T-helper 1 cell treated with Interleukin-12 subunit alpha and Interleukin-12 subunit beta and Interleukin-4 antibody, amounts not matched to agents 30 μg/mL and 1 μg/mL, for 36 hours (primary cell): ENCODE results near the gene DENND2A.
"Not testable (repeated sequence)": the region's sequence is repeated elsewhere in the genome, so short reads cannot be mapped to it uniquely, and the experiment has no call there.

Experiments used
- H3K27ac Mint-ChIP-seq: one replicate; pipeline ENCODE4 v1.8.0; 2021; ENCODE audit warnings: mild to moderate bottlenecking, mixed read lengths
- H3K27me3 Mint-ChIP-seq: one replicate; pipeline ENCODE4 v1.8.0; 2021; ENCODE audit warnings: low read depth, mixed read lengths
- H3K36me3 Mint-ChIP-seq: one replicate; pipeline ENCODE4 v1.8.0; 2021; ENCODE audit warnings: low read depth, mixed read lengths
- H3K4me1 Mint-ChIP-seq: one replicate; pipeline ENCODE4 v1.8.0; 2021; ENCODE audit warnings: low read depth, mixed read lengths
- H3K4me3 Mint-ChIP-seq: one replicate; pipeline ENCODE4 v1.8.0; 2021; ENCODE audit warnings: mild to moderate bottlenecking, moderate library complexity, mixed read lengths
- H3K9me3 Mint-ChIP-seq: one replicate; pipeline ENCODE4 v1.8.0; 2021; ENCODE audit warnings: mixed read lengths

The DENND2A gene

DNA sequence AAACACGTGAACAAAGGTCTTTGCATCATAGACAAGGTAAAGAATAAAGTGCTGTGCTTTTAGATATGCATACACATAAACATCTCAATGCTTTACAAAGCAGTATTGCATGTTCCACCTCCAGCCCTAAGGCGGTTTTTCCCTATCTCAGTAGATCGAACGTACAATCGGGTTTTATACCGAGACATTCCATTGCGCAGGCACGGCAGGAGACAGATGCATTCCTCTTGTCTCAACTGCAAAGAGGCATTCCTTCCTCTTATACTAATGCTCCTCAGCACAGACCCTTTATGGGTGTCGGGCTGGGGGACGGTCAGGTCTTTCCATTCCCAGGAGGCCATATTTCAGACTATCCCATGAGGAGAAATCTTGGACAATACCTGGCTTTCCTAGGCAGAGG is 87.4 kb downstream of the DENND2A start:
- not testable (repeated sequence) for H3K36me3 Mint-ChIP-seq, H3K9me3 Mint-ChIP-seq, H3K4me3 Mint-ChIP-seq, H3K4me1 Mint-ChIP-seq, H3K27me3 Mint-ChIP-seq, H3K27ac Mint-ChIP-seq

- Mint-ChIP-seq H3K4me1 (no peaks in the 10 kb centered on the region), H3K9me3 (no peaks in the 10 kb centered on the region), H3K27ac (no peak overlapping the region), H3K4me3 (no peak overlapping the region), H3K36me3 (no peaks in the 10 kb centered on the region), H3K27me3 (peaks cover 3% of the 10 kb centered on the region)
These were observed 88.4 kb downstream of the DENND2A start for GRCh38 chr7:140552240-140552679.

- no peaks in the 10 kb centered on the region for H3K4me1 Mint-ChIP-seq
- no peaks in the 10 kb centered on the region for H3K9me3 Mint-ChIP-seq
- peaks cover 3% of the 10 kb centered on the region for H3K27me3 Mint-ChIP-seq
- no peak overlapping the region for H3K27ac Mint-ChIP-seq
- no peaks in the 10 kb centered on the region for H3K36me3 Mint-ChIP-seq
- H3K4me3 Mint-ChIP-seq: no peak overlapping the region
These were observed 89.0 kb downstream of the DENND2A start for GRCh38 chr7:140551355-140552239.

- Mint-ChIP-seq H3K4me3 (no peak overlapping the region), H3K36me3 (no peaks in the 10 kb centered on the region)
These were observed 93.7 kb downstream of the DENND2A start for GRCh38 chr7:140546947-140547346.

GRCh38 chr7:140544388-140544826 is 96.2 kb downstream of the DENND2A start:
- Mint-ChIP-seq H3K9me3 (no peaks in the 10 kb centered on the region), H3K4me3 (no peak overlapping the region), H3K4me1 (peaks cover 3% of the 10 kb centered on the region), H3K27ac (no peak overlapping the region), H3K36me3 (no peaks in the 10 kb centered on the region), H3K27me3 (peaks cover 16% of the 10 kb centered on the region)

More at GRCh38 chr7:140546947-140547346, 93.7 kb downstream of the DENND2A start:
- Mint-ChIP-seq H3K27ac (no peak overlapping the region), H3K4me1 (peaks cover under 1% of the 10 kb centered on the region), H3K27me3 (peaks cover 11% of the 10 kb centered on the region), H3K9me3 (no peaks in the 10 kb centered on the region)

- Mint-ChIP-seq H3K36me3 (no peaks in the 10 kb centered on the region), H3K4me3 (no peak overlapping the region), H3K27me3 (peaks cover 13% of the 10 kb centered on the region), H3K9me3 (no peaks in the 10 kb centered on the region), H3K4me1 (peaks cover 3% of the 10 kb centered on the region), H3K27ac (no peak overlapping the region)
These were observed 98.4 kb downstream of the DENND2A start for GRCh38 chr7:140542228-140542603.

DNA sequence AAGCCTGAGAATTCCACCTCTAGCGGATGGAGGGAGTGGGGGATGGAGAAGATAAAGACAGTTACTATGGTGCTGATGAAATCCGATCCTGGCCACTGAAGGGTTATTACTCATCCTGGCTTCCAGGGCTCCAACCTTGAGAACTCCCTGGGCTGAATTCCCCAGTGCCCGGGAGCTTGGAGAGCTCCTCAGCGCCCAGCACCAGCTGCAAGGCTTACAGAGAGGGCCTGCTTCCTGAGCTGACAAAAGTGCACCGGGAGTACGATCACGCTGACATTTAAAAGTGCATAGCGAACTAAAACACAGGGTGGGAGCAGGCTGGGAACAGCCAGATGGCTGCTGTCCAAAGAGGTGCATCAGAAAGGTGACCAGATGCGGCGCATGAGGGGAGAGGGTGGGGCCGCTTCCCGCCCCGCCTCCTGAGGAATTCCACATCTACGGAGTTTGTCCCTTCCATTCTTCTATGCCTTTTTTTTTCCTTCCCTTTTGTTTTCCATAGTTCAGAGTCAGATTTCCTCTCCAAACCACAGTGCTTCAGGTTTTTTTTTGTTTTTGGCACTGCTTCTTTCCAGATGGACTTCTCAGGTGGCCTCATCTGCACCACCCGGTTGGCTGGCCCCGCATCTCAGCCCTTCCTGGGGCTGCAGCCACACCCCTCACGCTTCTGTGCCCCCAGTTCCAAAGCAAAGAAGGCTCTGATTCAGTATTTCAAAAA is 98.9 kb downstream of the DENND2A start:
- Mint-ChIP-seq H3K36me3 (no peaks in the 10 kb centered on the region), H3K27ac (no peak overlapping the region), H3K4me1 (peaks cover 3% of the 10 kb centered on the region), H3K4me3 (no peak overlapping the region), H3K27me3 (peaks cover 13% of the 10 kb centered on the region), H3K9me3 (no peaks in the 10 kb centered on the region)

- Mint-ChIP-seq H3K4me3 (no peak overlapping the region), H3K27ac (no peak overlapping the region), H3K4me1 (peaks cover 3% of the 10 kb centered on the region), H3K36me3 (no peaks in the 10 kb centered on the region), H3K27me3 (peaks cover 13% of the 10 kb centered on the region), H3K9me3 (no peaks in the 10 kb centered on the region)
These were observed 99.5 kb downstream of the DENND2A start for GRCh38 chr7:140541176-140541512.

GRCh38 chr7:140540136-140540777 is 100.4 kb downstream of the DENND2A start:
- peaks cover 3% of the 10 kb centered on the region for H3K4me1 Mint-ChIP-seq
- H3K4me3 Mint-ChIP-seq: no peak overlapping the region
- no peaks in the 10 kb centered on the region for H3K36me3 Mint-ChIP-seq
- no peaks in the 10 kb centered on the region for H3K9me3 Mint-ChIP-seq
- peaks cover 13% of the 10 kb centered on the region for H3K27me3 Mint-ChIP-seq
- H3K27ac Mint-ChIP-seq: no peak overlapping the region

GRCh38 chr7:140539461-140539860 is 101.2 kb downstream of the DENND2A start:
- H3K27me3 Mint-ChIP-seq: peaks cover 13% of the 10 kb centered on the region
- peaks cover 3% of the 10 kb centered on the region for H3K4me1 Mint-ChIP-seq
- no peak overlapping the region for H3K27ac Mint-ChIP-seq
- H3K9me3 Mint-ChIP-seq: no peaks in the 10 kb centered on the region
- H3K36me3 Mint-ChIP-seq: no peaks in the 10 kb centered on the region
- H3K4me3 Mint-ChIP-seq: no peak overlapping the region

GRCh38 chr7:140537750-140538482 is 102.7 kb downstream of the DENND2A start:
- Mint-ChIP-seq H3K4me1 (peaks cover 3% of the 10 kb centered on the region), H3K27ac (no peak overlapping the region), H3K9me3 (no peaks in the 10 kb centered on the region), H3K36me3 (no peaks in the 10 kb centered on the region), H3K4me3 (no peak overlapping the region), H3K27me3 (peaks cover 11% of the 10 kb centered on the region)

DNA sequence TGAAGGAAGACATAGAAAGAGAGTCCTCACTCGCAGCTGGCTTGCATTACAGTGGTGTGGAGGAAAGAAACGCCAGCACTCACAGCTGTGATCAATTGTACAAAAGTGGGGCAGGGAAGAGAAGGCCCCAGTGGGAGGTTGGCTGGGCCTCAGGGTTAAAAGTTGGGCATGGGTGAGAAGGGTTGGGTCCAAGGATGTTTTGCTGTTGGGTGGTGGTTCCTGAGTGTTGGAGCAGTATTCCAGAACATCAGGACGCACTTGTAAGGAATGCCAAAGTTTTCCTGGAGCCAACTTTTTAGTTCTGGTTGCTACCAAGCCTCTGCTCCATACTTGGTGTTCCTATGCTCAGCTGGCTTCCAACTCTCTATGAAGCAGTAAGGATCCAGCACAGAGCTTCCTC is 105.9 kb downstream of the DENND2A start:
- Mint-ChIP-seq H3K4me1 (no peaks in the 10 kb centered on the region), H3K9me3 (no peaks in the 10 kb centered on the region), H3K4me3 (no peak overlapping the region), H3K36me3 (no peaks in the 10 kb centered on the region), H3K27ac (no peak overlapping the region), H3K27me3 (peaks cover 8% of the 10 kb centered on the region)

DNA sequence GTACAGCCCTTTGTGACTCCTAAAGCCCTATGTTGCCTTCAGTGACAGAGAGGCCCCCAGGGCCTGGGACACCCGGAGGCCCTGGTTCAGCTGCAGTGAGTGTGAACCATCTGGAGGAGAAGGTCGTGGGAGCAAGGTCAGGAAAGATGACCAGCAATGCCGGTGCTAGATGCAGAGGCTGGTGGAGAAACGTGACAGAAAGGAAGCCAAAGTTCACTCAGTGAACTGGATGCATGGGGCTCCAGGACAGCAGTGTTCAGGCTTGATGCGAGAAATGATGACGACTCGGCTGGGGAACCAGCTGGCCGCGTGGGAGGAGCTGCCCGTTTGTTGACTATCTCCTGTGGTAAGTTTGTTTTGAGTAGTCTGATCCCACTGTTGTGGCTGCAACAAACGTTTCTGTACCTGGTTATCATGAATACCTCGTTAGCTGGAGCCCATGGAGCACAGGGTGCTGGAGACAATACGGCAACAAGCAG is 107.2 kb downstream of the DENND2A start:
- H3K4me1 Mint-ChIP-seq: no peaks in the 10 kb centered on the region
- H3K27ac Mint-ChIP-seq: no peak overlapping the region
- peaks cover 8% of the 10 kb centered on the region for H3K27me3 Mint-ChIP-seq
- H3K4me3 Mint-ChIP-seq: no peak overlapping the region
- no peaks in the 10 kb centered on the region for H3K36me3 Mint-ChIP-seq
- H3K9me3 Mint-ChIP-seq: no peaks in the 10 kb centered on the region

DNA sequence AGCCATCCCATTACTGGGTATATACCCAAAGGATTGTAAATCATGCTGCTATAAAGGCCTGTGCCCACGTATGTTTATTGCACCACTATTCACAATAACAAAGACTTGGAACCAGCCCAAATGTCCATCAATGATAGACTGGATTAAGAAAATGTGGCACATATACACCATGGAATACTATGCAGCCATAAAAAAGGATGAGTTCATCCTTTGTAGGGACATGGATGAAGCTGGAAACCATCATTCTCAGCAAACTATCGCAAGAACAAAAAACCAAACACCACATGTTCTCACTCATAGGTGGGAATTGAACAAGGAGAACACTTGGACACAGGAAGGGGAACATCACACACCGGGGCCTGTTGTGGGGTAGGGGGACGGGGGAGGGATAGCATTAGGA is 111.2 kb downstream of the DENND2A start:
- not testable (repeated sequence) for H3K4me3 Mint-ChIP-seq, H3K27ac Mint-ChIP-seq, H3K36me3 Mint-ChIP-seq

More for the DNA sequence above, 111.2 kb downstream of the DENND2A start:
- H3K27me3 Mint-ChIP-seq: peaks cover 17% of the 10 kb centered on the region
- H3K4me1 Mint-ChIP-seq, H3K9me3 Mint-ChIP-seq: not testable (repeated sequence)
